Neural cell (in vitro differentiated cells): ENCODE data around the gene GOLGA6L2. TPM values are rescaled to one million over a fixed set of nuclear protein-coding genes. Genes with fewer than 3 reads are reported as not detected.

Experiments
- polyA plus RNA-seq: library from polyadenylated mRNA; depleted of rRNA; stranded (reverse); fragments of >200 nt; gene quantifications from 2 replicates; pipeline ENCODE4 v1.2.3, GENCODE V29; 2014

The GOLGA6L2 gene
- polyA plus RNA-seq, 1 donor from 2014 or later = not detected

Other genes starting within 250 kb of the GOLGA6L2 start
- not detected in 2 replicates for gene GOLGA6L26, start 113.0 kb downstream of the GOLGA6L2 start, polyA plus RNA-seq
- gene GOLGA8S, start 92.5 kb downstream of the GOLGA6L2 start, polyA plus RNA-seq = not detected in 2 replicates
- 10.7 and 13.9 TPM in 2 replicates for gene MKRN3, start 118.4 kb upstream of the GOLGA6L2 start, polyA plus RNA-seq
- 7.4 and 10.4 TPM in 2 replicates for gene MAGEL2, start 200.6 kb upstream of the GOLGA6L2 start, polyA plus RNA-seq
- gene NDN, start 240.1 kb upstream of the GOLGA6L2 start, polyA plus RNA-seq = 517 and 582 TPM in 2 replicates